ENCODE results near the gene ARID1B. TPM values are rescaled to one million over a fixed set of nuclear protein-coding genes. Genes with fewer than 3 reads are reported as not detected.

The ARID1B gene
- total and polyA plus RNA-seq, 10 of the 15 experiments (the other 5 are each of a cell fraction or from before 2014, with no cell fraction given): 24.7 to 133 (median 54.6) TPM

DNA sequence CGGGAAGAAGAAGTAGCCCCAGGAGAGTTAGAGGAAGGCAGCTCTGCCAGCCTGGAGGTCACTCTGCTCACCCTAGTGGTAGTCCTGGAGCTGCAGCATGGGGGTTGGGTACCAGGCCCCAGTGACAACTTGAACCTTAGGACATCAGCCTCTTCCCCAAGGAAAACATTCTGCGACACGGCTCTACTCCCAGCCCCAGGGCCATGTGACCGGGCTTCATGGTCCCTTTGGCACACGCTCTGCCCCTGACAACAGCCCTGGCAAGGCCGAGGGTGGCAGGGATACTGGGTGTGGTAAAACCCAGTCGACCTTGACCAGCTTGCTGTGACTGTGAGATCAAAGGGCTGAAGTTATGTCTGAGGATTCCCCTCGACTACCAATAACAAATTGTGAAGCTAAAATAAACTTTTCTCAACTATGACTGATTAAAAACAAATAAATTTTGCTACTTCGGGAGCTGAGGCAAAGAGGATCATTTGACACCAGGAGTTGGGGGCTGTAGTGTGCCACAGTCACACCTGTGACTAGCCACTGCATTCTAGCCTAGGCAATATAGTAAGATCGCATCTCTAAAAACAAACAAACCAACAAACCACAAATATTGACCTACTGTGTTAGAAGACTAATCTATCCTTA, 24.4 kb upstream of the ARID1B start (continued):
- TF ChIP-seq, protein P1, sequence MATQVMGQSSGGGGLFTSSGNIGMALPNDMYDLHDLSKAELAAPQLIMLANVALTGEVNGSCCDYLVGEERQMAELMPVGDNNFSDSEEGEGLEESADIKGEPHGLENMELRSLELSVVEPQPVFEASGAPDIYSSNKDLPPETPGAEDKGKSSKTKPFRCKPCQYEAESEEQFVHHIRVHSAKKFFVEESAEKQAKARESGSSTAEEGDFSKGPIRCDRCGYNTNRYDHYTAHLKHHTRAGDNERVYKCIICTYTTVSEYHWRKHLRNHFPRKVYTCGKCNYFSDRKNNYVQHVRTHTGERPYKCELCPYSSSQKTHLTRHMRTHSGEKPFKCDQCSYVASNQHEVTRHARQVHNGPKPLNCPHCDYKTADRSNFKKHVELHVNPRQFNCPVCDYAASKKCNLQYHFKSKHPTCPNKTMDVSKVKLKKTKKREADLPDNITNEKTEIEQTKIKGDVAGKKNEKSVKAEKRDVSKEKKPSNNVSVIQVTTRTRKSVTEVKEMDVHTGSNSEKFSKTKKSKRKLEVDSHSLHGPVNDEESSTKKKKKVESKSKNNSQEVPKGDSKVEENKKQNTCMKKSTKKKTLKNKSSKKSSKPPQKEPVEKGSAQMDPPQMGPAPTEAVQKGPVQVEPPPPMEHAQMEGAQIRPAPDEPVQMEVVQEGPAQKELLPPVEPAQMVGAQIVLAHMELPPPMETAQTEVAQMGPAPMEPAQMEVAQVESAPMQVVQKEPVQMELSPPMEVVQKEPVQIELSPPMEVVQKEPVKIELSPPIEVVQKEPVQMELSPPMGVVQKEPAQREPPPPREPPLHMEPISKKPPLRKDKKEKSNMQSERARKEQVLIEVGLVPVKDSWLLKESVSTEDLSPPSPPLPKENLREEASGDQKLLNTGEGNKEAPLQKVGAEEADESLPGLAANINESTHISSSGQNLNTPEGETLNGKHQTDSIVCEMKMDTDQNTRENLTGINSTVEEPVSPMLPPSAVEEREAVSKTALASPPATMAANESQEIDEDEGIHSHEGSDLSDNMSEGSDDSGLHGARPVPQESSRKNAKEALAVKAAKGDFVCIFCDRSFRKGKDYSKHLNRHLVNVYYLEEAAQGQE (IDR thresholded peaks at IDR 0.05; ENCODE audit: low read depth, low read length): no peak
- TF ChIP-seq, protein P2, sequence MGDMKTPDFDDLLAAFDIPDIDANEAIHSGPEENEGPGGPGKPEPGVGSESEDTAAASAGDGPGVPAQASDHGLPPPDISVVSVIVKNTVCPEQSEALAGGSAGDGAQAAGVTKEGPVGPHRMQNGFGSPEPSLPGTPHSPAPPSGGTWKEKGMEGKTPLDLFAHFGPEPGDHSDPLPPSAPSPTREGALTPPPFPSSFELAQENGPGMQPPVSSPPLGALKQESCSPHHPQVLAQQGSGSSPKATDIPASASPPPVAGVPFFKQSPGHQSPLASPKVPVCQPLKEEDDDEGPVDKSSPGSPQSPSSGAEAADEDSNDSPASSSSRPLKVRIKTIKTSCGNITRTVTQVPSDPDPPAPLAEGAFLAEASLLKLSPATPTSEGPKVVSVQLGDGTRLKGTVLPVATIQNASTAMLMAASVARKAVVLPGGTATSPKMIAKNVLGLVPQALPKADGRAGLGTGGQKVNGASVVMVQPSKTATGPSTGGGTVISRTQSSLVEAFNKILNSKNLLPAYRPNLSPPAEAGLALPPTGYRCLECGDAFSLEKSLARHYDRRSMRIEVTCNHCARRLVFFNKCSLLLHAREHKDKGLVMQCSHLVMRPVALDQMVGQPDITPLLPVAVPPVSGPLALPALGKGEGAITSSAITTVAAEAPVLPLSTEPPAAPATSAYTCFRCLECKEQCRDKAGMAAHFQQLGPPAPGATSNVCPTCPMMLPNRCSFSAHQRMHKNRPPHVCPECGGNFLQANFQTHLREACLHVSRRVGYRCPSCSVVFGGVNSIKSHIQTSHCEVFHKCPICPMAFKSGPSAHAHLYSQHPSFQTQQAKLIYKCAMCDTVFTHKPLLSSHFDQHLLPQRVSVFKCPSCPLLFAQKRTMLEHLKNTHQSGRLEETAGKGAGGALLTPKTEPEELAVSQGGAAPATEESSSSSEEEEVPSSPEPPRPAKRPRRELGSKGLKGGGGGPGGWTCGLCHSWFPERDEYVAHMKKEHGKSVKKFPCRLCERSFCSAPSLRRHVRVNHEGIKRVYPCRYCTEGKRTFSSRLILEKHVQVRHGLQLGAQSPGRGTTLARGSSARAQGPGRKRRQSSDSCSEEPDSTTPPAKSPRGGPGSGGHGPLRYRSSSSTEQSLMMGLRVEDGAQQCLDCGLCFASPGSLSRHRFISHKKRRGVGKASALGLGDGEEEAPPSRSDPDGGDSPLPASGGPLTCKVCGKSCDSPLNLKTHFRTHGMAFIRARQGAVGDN (IDR thresholded peaks at IDR 0.05): peak; percentile 87
- TF ChIP-seq NR2C2 (IDR thresholded peaks at IDR 0.05; ENCODE audit: borderline replicate concordance, control insufficient read depth, insufficient read length, low read depth) (no peak), CBX3 (IDR thresholded peaks at IDR 0.05; ENCODE audit: borderline replicate concordance, low read depth) (no peak), MTA2 (IDR thresholded peaks at IDR 0.05; ENCODE audit: low read depth) (peak; percentile 73), SMAD1 (IDR thresholded peaks at IDR 0.05; ENCODE audit: low read depth, partially characterized antibody) (no peak), SP1 (IDR thresholded peaks at IDR 0.05; ENCODE audit: low read depth, low read length) (no peak), SPI1 (IDR thresholded peaks at IDR 0.05; ENCODE audit: borderline replicate concordance, insufficient read depth, low read depth, low read length) (no peak), LARP7 (IDR thresholded peaks at IDR 0.05) (peak; percentile 66; the same call in 1 of the 2 replicates), ZNF622 (IDR thresholded peaks at IDR 0.05) (no peak), ETV6 (conservative IDR thresholded peaks at IDR 0.05 in 1 of 2, IDR thresholded peaks at IDR 0.05 in 1 of 2; ENCODE audit: borderline replicate concordance in 1 of 2, low read depth in 1 of 2) (peak in 1 of 2 experiments; percentile 48; a peak in 1 of 4 replicates), NR2F1 (conservative IDR thresholded peaks at IDR 0.05) (peak; percentile 78), YY1 (IDR thresholded peaks at IDR 0.05; ENCODE audit: low read depth, low read length) (no peak), POLR2AphosphoS2 (IDR thresholded peaks at IDR 0.05; ENCODE audit: low read depth, low read length) (no peak), FOS (IDR thresholded peaks at IDR 0.05; ENCODE audit: borderline replicate concordance, extremely low read depth, insufficient read length) (no peak), HDAC2 (IDR thresholded peaks at IDR 0.05) (no peak)
- TF ChIP-seq, protein P3, sequence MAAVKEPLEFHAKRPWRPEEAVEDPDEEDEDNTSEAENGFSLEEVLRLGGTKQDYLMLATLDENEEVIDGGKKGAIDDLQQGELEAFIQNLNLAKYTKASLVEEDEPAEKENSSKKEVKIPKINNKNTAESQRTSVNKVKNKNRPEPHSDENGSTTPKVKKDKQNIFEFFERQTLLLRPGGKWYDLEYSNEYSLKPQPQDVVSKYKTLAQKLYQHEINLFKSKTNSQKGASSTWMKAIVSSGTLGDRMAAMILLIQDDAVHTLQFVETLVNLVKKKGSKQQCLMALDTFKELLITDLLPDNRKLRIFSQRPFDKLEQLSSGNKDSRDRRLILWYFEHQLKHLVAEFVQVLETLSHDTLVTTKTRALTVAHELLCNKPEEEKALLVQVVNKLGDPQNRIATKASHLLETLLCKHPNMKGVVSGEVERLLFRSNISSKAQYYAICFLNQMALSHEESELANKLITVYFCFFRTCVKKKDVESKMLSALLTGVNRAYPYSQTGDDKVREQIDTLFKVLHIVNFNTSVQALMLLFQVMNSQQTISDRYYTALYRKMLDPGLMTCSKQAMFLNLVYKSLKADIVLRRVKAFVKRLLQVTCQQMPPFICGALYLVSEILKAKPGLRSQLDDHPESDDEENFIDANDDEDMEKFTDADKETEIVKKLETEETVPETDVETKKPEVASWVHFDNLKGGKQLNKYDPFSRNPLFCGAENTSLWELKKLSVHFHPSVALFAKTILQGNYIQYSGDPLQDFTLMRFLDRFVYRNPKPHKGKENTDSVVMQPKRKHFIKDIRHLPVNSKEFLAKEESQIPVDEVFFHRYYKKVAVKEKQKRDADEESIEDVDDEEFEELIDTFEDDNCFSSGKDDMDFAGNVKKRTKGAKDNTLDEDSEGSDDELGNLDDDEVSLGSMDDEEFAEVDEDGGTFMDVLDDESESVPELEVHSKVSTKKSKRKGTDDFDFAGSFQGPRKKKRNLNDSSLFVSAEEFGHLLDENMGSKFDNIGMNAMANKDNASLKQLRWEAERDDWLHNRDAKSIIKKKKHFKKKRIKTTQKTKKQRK (IDR thresholded peaks at IDR 0.05; ENCODE audit: low read depth, low read length): no peak
- TF ChIP-seq, protein P4, sequence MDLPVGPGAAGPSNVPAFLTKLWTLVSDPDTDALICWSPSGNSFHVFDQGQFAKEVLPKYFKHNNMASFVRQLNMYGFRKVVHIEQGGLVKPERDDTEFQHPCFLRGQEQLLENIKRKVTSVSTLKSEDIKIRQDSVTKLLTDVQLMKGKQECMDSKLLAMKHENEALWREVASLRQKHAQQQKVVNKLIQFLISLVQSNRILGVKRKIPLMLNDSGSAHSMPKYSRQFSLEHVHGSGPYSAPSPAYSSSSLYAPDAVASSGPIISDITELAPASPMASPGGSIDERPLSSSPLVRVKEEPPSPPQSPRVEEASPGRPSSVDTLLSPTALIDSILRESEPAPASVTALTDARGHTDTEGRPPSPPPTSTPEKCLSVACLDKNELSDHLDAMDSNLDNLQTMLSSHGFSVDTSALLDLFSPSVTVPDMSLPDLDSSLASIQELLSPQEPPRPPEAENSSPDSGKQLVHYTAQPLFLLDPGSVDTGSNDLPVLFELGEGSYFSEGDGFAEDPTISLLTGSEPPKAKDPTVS (IDR thresholded peaks at IDR 0.05; ENCODE audit: low read depth, low read length): no peak

Data from GM12878 (cell line).